Parathyroid adenoma (tissue), 2 donors: Measurements from ENCODE around the gene CYP8B1.

Experiments
- H2AFZ ChIP-seq: fragments of 300-600 bp; sonication (generic); one replicate; pipeline ENCODE4 v1.7.0; 2017; ENCODE audit warnings: antibody characterized with exemption, mild to moderate bottlenecking
- H3K27ac ChIP-seq: fragments of 300-600 bp; sonication (generic); one replicate; pipeline ENCODE4 v1.7.0; 2017
- H3K27me3 ChIP-seq: fragments of 300-600 bp; sonication (generic); one replicate; pipeline ENCODE4 v1.7.0; 2017; ENCODE audit warnings: low read length; ENCODE audit not compliant: control insufficient read depth, insufficient read depth
- H3K36me3 ChIP-seq: fragments of 300-600 bp; sonication (generic); one replicate; pipeline ENCODE4 v1.7.0; 2017; ENCODE audit warnings: low read length; ENCODE audit not compliant: control insufficient read depth, insufficient read depth
- H3K4me1 ChIP-seq: fragments of 300-600 bp; sonication (generic); one replicate; pipeline ENCODE4 v1.7.0; 2017; ENCODE audit warnings: control low read depth
- H3K4me2 ChIP-seq: fragments of 300-600 bp; sonication (generic); one replicate; pipeline ENCODE4 v1.7.0; 2017; ENCODE audit warnings: low read length
- H3K4me3 ChIP-seq: fragments of 300-600 bp; sonication (generic); one replicate; pipeline ENCODE4 v1.7.0; 2017; ENCODE audit warnings: low read depth, low read length
- H3K79me2 ChIP-seq: fragments of 300-600 bp; sonication (generic); one replicate; pipeline ENCODE4 v1.7.0; 2017; ENCODE audit warnings: control low read depth
- H3K9ac ChIP-seq: fragments of 300-600 bp; sonication (generic); one replicate; pipeline ENCODE4 v1.7.0; 2017; ENCODE audit warnings: mild to moderate bottlenecking
- H3K9me3 ChIP-seq: fragments of 300-600 bp; sonication (generic); one replicate; pipeline ENCODE4 v1.7.0; 2017; ENCODE audit warnings: low read length; ENCODE audit not compliant: control insufficient read depth
- CTCF ChIP-seq: fragments of 300-600 bp; sonication (generic); IDR thresholded peaks from one replicate; pipeline ENCODE4 v1.7.0; 2017; ENCODE audit warnings: antibody characterized with exemption, mild to moderate bottlenecking
- donor health status: primary hyperparathyroidism.

CYP8B1 gene

GRCh38 chr3:42875325-42876151, at the start of gene CYP8B1:
Gene CYP8B1 (minus strand): TSS chr3:42875879. CDS start chr3:42875816, 63 bp downstream.
- H2AFZ ChIP-seq: no peak within 1 kb of the TSS
- no peak within 1 kb of the TSS for H3K4me2 ChIP-seq
- H3K9me3 ChIP-seq: no peaks in the 10 kb centered on the region
- no peak within 1 kb of the TSS for H3K27ac ChIP-seq
- H3K36me3 ChIP-seq: no peaks in the 10 kb centered on the region
- no peaks in the 10 kb centered on the region for H3K27me3 ChIP-seq
- no peak for TF ChIP-seq CTCF
- H3K79me2 ChIP-seq: no peaks in the 10 kb centered on the region
- H3K4me1 ChIP-seq: peaks cover 5% of the 10 kb centered on the region
- H3K9ac ChIP-seq: no peak within 1 kb of the TSS
- H3K4me3 ChIP-seq: no peak within 1 kb of the TSS

- H3K9ac ChIP-seq: no peak overlapping the region
- H3K79me2 ChIP-seq: no peaks in the 10 kb centered on the region
- H3K4me1 ChIP-seq: no peaks in the 10 kb centered on the region
- no peaks in the 10 kb centered on the region for H3K9me3 ChIP-seq
- H3K4me3 ChIP-seq: no peak overlapping the region
- no peak for TF ChIP-seq CTCF
- H3K27me3 ChIP-seq: no peaks in the 10 kb centered on the region
- H3K4me2 ChIP-seq: no peak overlapping the region
- H2AFZ ChIP-seq: no peak overlapping the region
- H3K36me3 ChIP-seq: no peaks in the 10 kb centered on the region
- H3K27ac ChIP-seq: no peak overlapping the region
These were observed 47.9 kb upstream of the CYP8B1 start for GRCh38 chr3:42923606-42924005.

GRCh38 chr3:42914771-42915515, 39.3 kb upstream of the CYP8B1 start:
- no peaks in the 10 kb centered on the region for H3K79me2 ChIP-seq
- H3K36me3 ChIP-seq: no peaks in the 10 kb centered on the region
- no peaks in the 10 kb centered on the region for H3K4me1 ChIP-seq
- no peaks in the 10 kb centered on the region for H3K9me3 ChIP-seq
- no peak overlapping the region for H3K4me2 ChIP-seq
- no peak overlapping the region for H2AFZ ChIP-seq
- no peak overlapping the region for H3K27ac ChIP-seq
- H3K9ac ChIP-seq: no peak overlapping the region
- H3K27me3 ChIP-seq: no peaks in the 10 kb centered on the region
- no peak overlapping the region for H3K4me3 ChIP-seq
- TF ChIP-seq CTCF: no peak

GRCh38 chr3:42911551-42911950, 35.9 kb upstream of the CYP8B1 start:
- no peak overlapping the region for H3K27ac ChIP-seq
- no peak overlapping the region for H2AFZ ChIP-seq
- H3K79me2 ChIP-seq: no peaks in the 10 kb centered on the region
- H3K9ac ChIP-seq: no peak overlapping the region
- TF ChIP-seq CTCF: no peak
- H3K4me3 ChIP-seq: no peak overlapping the region
- H3K4me2 ChIP-seq: no peak overlapping the region
- H3K4me1 ChIP-seq: no peaks in the 10 kb centered on the region
- no peaks in the 10 kb centered on the region for H3K36me3 ChIP-seq
- no peaks in the 10 kb centered on the region for H3K27me3 ChIP-seq
- H3K9me3 ChIP-seq: no peaks in the 10 kb centered on the region
